Stimulated activated CD8-positive, alpha-beta memory T cell treated with anti-CD3 and anti-CD28 coated beads, Interleukin-12 subunit alpha, Interleukin-12 subunit beta, amount 100 ng/mL, for 4 hours (primary cell): ENCODE measurements around the gene MTFP1.
"Not testable (repeated sequence)": the region's sequence is repeated elsewhere in the genome, so short reads cannot be mapped to it uniquely, and the experiment has no call there.

ENCODE experiments used
- DNase-seq: peaks from one replicate; pipeline ENCODE4 v3.0.0-alpha.2; 2020; ENCODE audit warnings: low read depth

MTFP1 gene

DNA sequence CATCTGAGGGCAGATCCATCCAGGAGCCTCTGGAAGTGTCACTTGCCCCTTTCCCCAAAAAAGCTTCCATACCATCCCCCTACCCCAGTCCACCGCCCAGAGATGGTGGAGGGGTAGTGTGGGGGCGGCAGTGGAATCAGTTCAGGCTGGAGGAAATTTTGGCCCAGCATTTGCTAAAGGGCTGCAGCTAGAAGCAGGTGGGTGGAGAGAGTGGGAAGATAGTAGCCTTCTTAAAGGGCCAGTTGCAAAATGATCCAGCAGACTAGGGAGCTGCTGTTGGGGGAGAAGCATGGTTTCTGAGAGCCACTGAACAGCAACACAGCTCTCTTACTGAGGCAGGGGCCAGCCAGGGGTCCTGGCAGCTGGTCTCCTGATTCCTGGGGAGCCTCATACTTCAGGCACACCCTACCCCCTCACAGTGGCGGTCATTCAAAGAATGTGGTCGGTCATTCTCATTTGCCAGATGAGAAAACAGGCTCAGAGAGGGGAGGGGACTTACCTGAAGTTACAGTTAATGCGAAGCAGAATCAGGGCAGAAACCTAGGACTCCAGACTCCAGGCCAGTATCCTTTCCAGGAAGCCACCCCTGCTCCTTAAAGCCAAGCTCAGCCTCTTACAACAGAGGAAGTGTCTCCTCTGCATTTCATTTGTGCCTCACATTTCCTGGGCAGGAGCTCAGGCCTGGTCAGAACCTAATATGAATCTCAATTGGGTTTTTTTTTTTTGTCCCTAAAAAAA is 23.4 kb upstream of the MTFP1 start:
- no peak for DNase-seq

GRCh38 chr22:30402766-30403104 is 22.8 kb upstream of the MTFP1 start:
- DNase-seq = not testable (repeated sequence)

GRCh38 chr22:30404307-30404706 is 21.3 kb upstream of the MTFP1 start:
- no peak for DNase-seq

DNA sequence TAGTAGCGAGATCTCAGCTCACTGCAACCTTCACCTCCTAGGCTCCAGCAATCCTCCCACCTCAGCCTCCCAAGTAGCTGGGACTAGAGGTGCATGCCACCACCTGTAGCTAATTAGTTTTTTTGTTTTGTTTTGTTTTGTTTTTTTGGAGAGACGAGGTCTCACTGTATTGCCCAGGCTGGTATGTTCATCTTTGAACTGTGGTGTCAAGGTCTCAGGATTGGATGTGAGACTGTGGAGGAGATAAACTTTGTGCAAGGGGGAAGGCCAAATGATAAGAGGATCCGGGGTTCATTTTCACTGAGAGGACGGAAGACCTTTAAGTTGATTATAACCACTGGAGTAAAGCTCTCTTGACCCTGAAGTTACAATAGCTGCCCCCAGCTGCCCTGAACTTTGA is 19.8 kb upstream of the MTFP1 start:
- no peak for DNase-seq

DNA sequence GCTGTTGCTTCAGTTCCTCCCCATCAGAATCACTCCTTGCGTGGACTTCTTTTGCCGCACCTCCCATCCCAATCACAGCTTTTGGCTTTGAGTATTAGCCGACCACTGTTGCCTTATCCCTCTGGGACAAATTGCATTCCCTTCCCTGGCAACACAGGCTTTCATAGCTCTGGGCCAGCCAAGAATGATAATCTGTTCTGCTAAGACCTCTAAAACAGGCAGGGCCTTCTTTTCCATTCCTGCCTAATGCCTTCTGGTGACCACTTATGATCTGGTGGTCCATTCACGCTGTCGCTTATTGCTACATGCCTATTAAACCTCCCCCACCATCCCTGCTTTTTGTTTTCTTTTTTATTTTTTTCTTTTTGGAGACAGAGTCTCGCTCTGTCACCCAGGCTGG is 19.2 kb upstream of the MTFP1 start:
- DNase-seq = no peak

GRCh38 chr22:30408388-30409102 is 17.0 kb upstream of the MTFP1 start:
- DNase-seq = no peak

DNA sequence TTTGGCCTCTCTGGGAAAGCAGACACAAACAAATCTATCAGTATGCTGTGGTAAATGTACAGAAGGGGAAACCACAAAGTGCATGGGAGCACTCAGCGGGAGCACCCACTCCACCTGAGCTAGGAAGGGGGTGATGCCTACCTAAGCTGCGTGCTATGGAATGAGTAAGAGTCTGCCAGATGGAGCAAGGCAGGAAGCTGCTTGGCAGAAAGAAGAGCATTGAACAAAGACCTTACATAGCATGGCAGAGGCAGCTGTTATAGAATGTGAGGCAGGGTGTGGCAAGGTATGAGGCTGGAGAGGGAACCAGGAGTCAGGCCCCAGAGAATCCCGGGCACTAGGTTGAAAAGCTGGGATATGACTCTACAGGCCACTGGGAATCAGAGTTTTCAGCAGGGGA is 13.8 kb upstream of the MTFP1 start:
- no peak for DNase-seq

DNA sequence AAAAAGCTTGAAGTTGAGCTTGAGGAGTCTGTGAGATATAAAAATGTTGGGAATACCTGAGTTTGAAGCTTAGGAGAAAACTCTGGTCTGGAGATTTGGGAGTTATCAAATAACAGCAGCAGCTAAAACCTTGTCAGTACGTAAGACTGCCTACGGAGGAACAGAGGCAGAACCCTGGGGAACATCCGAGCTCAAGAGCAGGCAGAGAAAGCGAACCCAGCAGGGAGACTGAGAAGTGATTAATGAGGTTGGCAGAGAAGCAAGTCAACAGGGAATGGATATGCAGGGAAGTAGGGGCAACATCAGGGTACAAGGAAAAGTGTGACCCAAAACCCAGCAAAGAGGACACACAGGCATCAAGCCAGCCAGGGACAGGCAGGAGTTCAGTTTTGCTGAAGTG is 12.6 kb upstream of the MTFP1 start:
- DNase-seq = no peak

GRCh38 chr22:30413745-30414524 is 11.6 kb upstream of the MTFP1 start:
- DNase-seq = no peak

DNA sequence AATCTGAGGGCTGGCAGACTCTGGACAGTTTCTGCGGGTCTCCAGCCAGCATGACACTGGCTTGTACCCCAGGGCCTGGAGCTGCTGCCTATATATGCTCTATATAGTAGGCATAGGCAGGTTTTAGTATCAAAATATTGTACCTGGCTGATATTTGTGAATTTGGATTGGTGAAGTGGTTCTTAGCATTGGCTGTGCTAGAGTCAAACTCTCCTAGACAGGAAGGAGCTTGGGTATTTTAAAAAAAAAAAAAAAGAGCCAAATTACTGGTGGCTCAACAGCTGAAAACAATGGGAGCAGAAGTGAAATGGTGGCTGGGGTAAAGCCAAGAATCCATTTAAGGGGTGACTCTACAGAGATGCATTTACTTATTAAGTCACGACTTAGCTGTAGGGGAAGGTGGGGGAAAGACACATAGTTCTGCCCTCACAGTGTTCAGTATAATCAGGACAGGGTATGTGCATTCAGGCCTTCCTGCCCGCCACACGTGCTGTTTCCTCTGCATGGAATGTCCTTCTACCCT is 11.0 kb upstream of the MTFP1 start:
- DNase-seq = no peak

GRCh38 chr22:30416403-30416802 is 9.2 kb upstream of the MTFP1 start:
- DNase-seq = no peak

DNA sequence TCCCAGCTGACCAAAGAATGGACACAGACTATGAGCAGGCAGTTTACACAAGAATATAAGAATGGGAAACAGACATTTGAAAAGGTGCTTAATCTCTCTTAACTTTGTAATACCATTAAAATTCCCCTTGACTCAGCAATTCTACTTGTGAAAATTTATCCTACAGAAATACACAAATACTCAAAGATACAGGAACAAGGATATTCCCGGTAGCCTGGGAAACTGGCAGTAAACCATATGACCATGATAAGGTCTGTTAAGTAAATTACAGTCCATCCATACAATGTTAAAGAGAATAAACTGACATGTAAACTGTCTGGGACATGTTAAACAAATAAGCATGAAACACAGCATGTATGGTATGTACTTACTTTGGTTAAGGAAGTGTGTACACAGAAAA is 8.7 kb upstream of the MTFP1 start:
- no peak for DNase-seq

- no peak for DNase-seq
Observed at GRCh38 chr22:30420347-30421125, 5.0 kb upstream of the MTFP1 start.

- DNase-seq = no peak
Observed at GRCh38 chr22:30421695-30422480, 3.7 kb upstream of the MTFP1 start.

- DNase-seq = no peak
Observed at GRCh38 chr22:30422481-30423300, 2.9 kb upstream of the MTFP1 start.

- no peak for DNase-seq
Observed at GRCh38 chr22:30423301-30423958, 2.1 kb upstream of the MTFP1 start.

DNA sequence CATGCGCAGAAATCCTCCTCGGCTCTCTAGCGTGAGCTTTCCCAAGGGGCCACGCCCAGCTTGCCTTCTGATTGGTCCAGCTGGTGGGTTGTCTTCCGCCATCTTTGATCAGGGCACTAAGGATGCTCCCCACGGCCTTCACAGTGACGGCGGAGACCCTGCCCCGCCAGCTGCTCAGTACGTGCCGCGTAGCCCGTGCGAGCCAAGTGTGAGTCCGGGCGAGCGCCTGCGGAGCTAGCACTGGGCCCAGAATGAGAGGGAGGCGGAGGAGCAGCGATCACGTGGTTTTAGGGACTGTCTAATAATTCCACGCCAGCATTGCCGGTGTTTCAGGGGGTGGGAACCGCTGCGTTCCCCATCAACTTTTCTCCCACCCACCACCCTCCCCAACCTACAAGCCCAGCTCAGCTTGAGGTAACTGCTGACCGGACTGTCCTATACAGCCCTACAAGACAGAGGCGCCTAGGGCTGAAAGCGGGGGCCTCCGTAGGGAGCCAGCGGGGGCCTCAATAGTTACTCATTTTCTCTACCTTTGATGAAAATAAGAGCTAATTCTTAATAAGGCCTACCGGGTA is 1.5 kb upstream of the MTFP1 start:
- peak; percentile 94 for DNase-seq

DNA sequence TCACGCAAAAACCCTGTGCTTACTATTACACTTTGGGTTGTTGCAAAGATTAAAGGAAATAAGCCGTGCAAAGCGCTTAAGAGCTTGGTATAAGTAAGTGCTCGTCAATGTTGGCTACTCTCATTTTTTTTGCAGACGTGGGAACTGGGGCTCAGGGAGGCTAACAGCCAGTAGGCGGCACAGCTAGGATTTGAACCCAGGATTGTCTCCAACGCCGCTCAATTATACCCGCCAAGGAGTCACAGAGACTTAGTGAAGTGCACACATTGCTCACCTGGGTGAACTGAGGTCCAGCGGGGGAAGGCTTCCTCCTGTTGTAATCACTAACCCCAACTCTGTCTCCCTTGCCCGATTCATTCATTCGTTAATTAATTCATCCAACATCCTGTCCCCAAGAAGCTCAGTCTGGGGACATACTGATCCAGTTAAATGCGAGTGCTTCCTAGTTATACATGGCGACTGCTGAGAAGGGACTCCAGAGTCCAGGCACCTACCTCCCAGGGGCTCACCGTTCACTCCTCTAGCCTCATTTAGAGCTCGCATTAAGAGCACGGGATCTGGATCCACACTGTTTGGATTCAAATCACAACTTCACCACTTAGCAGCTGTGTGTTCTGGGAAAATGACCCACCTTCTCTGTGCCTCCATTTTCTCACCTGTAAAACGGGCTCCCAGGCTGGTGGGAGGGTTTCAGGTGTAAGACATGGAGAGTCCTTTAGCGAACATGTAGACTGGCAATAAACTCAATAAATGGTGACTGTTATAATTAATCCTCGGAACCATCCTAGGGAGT is 838 bp upstream of the MTFP1 start:
- no peak for DNase-seq

- no peak for DNase-seq
Observed at GRCh38 chr22:30425327-30425615, 297 bp upstream of the MTFP1 start.
